Dedifferentiated amniotic fluid mesenchymal stem cell (primary cell): ENCODE results near the gene LYG1.

Experiments used
- DNase-seq: peaks from one replicate; pipeline ENCODE4 v3.0.0-alpha.2; 2016; ENCODE audit errors: extremely low spot score

The LYG1 gene

DNA sequence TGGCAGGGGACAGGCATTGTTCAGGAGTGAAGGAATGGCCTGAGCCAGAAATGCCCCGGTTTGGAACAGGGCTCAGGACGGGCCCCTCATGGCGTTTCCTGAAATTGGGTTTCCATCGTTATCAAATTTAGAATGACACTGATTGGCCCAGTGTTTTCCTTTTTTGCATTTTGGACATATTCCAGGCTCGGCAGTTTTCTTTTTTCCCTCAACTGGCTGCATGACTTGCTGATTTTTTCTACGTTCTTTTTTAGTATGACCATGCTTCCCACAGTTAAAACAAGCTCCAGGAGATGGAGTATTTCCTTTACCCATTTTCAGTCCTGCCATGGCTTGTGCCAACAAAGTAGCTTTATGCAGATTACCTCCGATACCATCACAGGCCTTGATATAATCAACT lies 25.1 kb downstream of the LYG1 start:
- DNase-seq = no peak

DNA sequence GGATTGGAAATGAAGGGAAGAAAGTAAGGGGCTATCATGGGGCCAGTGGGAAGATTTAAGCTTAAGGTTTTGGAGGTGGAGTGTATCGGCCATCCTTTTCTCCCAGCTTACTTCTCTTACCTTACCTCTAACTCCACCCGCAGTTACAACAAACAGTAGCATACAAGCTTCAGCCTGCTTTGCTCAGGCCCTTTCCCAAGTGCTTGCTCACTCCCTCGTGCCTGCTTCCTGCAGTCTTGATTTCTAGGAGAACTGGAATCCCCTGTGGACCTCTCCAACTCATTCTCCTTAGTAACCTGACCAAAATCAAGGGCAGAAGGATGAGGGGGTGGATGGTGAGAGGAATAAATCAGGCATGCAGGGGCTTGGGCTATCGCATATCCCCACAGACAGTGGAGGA lies 39.8 kb downstream of the LYG1 start:
- no peak for DNase-seq

DNA sequence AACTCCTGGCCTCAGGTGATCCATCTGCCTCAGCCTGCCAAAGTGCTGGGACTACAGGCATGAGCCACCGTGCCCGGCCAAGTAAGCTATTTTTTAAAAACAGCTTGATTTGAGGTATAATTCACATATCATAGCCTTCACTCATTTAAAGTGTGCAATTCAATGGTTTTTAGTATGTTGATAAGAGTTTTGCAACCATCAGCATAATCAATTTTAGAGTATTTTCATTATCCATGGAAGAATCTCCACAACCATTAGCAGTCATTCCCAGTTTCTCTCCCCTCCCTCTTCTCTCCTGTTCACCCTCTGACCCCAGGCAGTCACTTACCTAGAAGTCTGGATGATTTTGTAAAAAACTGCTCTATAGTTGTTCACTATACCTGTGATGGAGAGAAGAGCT lies 40.8 kb downstream of the LYG1 start:
- no peak for DNase-seq

DNA sequence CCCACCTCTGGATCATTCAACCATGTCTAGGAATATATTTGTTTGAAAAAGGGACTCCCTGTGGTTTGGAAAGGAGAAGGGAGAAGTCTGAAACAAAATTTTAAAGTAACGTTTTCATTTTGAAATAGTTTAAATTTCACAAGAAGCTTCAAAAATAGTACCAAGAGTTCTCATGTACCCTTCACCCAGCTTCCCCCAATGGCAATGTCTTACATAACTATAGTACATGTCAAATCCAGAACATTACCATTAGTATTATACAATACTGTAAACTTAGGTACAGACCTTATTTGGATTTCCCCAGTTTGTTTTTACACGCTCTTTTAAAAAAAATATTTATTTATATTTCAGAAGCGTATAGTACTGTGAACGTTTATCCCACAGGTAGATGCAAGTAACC lies 41.5 kb downstream of the LYG1 start:
- DNase-seq = no peak

DNA sequence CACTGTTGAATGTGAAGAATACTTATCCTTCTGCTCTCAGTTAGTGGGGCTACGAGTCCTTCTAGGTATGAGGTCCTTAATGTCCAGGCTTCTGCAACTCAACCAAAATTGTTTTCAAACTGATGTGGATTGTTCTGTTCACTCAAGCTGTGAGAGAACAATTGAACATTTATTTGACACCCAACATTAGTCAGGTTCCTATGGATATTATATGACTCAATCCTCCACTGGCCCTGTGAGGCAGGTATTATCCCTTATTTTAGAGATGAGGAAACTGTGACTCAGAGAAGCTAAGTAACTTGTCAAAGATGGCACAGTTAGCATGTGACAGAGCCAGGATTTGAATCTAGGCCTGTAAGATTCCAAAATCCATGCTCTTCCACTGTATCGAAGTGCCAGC lies 44.3 kb downstream of the LYG1 start:
- no peak for DNase-seq

DNA sequence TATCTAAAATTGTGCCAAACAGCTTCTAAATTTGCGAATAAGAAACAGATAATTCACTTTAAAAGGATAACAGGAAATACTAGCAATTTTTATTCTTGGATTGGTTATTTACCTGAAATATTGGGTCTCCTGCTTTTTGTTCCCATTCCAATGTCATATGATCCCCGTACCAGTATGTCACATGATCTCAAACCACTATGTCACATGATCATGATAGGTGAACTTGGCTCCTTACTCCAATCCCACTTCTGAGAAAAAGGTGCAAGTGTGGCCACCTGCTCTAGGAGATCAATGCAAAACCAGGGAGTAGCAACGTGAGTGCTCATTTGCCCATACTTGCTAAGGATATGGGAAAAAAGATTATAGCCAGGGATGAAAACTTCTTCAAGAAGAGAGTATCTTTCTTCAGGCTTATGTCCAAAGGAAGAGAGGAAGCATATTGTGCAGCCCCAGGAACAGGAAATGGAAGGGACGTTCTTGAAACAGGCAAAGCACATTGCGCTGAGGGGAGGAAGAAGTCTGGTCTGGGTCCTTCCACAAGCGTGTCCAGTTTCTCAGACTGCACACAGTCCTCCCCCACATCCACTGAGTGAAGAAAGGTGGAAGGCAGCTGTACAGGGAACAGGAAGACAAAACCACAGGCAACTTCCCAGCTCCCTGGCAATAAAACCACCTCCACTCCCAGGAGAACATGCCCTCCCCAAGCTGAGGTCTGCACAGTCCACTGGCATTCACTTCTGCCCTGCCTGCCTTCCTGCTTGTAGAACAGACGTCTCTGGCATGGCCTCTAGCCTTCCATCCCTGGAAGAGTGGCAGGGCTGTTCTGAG lies 45.3 kb downstream of the LYG1 start, which contains the start of gene LYG2:
LYG2 (minus strand) TSS at position 176 of the 828 bp plus-strand sequence. CDS start 1,406 bp downstream, outside the sequence.
- no peak for DNase-seq

DNA sequence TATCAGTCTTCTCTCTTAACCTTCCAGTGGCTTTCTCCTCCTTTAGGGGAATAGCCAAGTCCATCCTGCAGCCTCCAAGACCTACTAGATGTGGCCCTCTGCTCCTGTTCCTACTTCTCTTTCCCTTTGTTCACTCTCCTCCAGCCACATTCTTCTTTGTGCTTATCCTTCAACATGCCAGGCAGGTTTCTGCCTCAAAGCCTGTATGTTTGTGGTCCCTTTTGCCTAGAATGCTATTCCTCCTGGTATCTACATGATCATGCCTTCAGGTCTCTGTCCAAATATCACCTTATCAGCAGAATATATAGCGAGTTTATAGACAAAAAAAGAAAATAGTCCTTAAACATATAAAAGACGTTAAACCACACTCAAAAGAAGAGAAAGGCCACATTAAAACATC lies 51.0 kb downstream of the LYG1 start:
- no peak for DNase-seq

DNA sequence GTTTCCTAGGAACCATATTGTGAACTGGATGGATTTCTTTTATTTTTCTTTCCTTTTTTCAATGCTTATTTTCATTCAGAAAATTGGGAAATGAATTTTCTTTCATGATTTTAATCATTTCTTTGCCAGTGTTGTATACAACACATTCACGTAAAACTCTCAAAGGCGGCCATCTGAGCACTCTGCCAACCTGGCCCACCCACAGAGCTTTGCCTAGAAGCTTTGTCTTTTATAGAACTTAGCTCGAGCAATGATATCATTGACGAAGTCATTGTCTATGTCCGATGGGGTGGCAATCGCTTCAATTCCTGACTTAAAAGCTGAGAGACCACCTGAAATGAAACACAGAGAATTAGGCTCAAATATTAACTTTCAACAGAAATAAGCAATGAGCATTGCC lies 58.8 kb downstream of the LYG1 start:
- no peak for DNase-seq

DNA sequence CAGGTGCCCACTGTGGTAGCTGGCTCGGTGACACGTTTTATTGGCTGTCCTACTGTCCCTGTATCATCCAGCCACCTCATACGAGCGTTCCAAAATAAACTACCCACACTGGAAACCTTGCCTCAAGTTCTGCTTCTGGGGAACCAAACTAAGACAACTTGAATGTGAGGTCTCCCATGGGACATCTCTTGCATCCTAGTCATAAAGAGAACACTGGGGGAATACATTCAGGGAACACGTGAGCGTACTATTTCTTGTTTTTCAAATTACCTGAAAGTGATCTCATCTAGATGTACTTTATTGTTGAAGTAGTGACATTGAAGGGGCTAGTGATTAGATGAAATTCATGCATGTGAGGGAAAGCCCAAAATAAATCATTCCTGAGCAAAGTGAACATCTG lies 60.6 kb downstream of the LYG1 start:
- no peak for DNase-seq

DNA sequence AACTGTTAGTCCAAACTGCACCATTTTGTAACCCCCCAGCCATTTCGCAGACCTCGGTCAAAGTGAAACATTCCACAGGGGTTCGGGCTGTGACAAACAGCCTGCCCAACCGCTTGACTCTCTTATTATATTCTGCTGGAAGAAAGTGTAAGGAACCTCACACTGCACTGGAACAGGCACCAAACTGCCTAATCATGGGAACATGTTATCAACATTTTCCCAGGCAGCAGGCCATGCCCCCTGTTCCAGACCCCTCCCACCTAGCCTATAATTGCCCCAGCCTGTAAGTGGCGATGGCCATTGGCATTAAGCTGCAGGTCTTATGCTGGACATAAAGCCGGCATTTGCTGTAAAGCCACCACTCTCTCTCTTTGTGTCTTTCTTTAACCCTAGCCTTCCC lies 62.4 kb downstream of the LYG1 start:
- DNase-seq = no peak
